ENCODE measurements around the gene SDHAF3.
"Not testable (repeated sequence)": the region's sequence is repeated elsewhere in the genome, so short reads cannot be mapped to it uniquely, and the experiment has no call there.

SDHAF3 gene

DNA sequence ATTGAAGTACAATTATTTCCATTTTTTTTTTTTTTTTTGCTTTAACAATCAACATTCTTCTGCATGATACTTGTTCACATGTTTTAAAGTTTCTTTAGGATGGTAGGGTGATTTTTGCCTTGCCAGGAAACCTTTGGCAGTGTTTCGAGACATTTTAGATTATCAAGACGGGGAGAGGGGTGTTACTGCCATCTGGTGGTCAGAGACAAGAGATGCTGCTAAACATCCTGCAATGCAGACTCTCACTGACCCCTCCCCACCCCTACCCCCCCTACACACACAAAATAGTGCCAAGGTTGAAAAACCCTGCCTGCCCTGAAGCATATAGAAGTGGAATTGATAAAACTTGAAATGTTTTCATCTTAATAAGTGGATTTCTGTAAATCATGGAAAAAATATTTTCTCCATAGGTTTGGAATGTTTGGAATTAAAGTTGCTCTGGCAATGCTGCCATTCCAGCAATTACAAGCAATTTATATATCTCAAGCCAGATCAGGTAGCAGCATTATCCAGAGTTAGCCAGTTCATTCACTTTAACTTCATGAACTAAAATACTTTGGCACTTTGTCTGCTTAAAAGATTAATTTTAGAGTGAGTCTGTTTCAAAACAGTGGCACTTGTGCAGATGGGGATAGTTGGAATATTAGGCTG lies 62.1 kb downstream of the SDHAF3 start:
- H3K4me1 ChIP-seq (ENCODE audit: control insufficient read depth, low read length), result no peaks in the 10 kb centered on the region
- H3K79me2 ChIP-seq (ENCODE audit: control insufficient read depth, low read length), result peaks cover 10% of the 10 kb centered on the region
- peaks cover 6% of the 10 kb centered on the region for H4K20me1 ChIP-seq (ENCODE audit: control insufficient read depth, insufficient read depth, low read depth, low read length)
- H3K27me3 ChIP-seq (ENCODE audit: control insufficient read depth, low read length), result no peaks in the 10 kb centered on the region
- peaks cover 25% of the 10 kb centered on the region for H3K36me3 ChIP-seq (ENCODE audit: control insufficient read depth, low read length)
- H3K9me2 ChIP-seq (replicated peaks; ENCODE audit: control insufficient read depth, low read length), result no peaks in the 10 kb centered on the region
- H3F3A ChIP-seq (ENCODE audit: control insufficient read depth, insufficient read depth), result peaks cover 2% of the 10 kb centered on the region; the same call in 1 of the 2 replicates
- H3K9me3 ChIP-seq (ENCODE audit: control insufficient read depth, insufficient read depth, low read length), result no peaks in the 10 kb centered on the region
- no peak overlapping the region for H3K4me2 ChIP-seq (ENCODE audit: low read length)
- no peak overlapping the region for H3K4me3 ChIP-seq (ENCODE audit: low read length)
- TF ChIP-seq, protein P1, sequence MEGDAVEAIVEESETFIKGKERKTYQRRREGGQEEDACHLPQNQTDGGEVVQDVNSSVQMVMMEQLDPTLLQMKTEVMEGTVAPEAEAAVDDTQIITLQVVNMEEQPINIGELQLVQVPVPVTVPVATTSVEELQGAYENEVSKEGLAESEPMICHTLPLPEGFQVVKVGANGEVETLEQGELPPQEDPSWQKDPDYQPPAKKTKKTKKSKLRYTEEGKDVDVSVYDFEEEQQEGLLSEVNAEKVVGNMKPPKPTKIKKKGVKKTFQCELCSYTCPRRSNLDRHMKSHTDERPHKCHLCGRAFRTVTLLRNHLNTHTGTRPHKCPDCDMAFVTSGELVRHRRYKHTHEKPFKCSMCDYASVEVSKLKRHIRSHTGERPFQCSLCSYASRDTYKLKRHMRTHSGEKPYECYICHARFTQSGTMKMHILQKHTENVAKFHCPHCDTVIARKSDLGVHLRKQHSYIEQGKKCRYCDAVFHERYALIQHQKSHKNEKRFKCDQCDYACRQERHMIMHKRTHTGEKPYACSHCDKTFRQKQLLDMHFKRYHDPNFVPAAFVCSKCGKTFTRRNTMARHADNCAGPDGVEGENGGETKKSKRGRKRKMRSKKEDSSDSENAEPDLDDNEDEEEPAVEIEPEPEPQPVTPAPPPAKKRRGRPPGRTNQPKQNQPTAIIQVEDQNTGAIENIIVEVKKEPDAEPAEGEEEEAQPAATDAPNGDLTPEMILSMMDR (IDR thresholded peaks at IDR 0.05; ENCODE audit: low read depth, low read length, poor library complexity, severe bottlenecking), result peak; percentile 94
- TF ChIP-seq EZH2phosphoT487 (IDR thresholded peaks at IDR 0.05; ENCODE audit: borderline replicate concordance, low read length), result no peak
- no peak overlapping the region for H3K27ac ChIP-seq (ENCODE audit: low read depth, low read length)

DNA sequence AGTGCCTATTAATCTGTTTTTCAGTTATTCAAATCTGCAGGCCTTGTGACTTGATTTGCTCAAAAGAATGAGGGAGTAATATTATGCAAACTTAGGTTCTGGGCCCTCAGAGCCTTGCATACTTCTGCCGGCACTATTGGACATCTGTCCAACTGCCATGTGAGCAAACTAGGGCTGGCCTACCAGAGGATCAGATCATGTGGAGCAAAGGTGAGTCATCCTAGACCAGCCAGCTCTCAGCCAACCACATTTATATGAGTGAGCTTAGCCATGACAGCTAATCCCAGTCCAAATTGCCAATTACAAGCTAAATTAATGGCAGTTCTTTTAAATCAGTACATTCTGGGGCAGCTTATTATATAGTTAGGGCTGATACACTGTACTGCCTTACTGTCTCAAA lies 69.6 kb downstream of the SDHAF3 start:
- Histone ChIP-seq H3K27me3 (ENCODE audit: control insufficient read depth, low read length) (no peaks in the 10 kb centered on the region), H3K27ac (ENCODE audit: low read depth, low read length) (no peak overlapping the region), H3K9me2 (replicated peaks; ENCODE audit: control insufficient read depth, low read length) (no peaks in the 10 kb centered on the region), H3K9me3 (ENCODE audit: control insufficient read depth, insufficient read depth, low read length) (no peaks in the 10 kb centered on the region), H3K4me1 (ENCODE audit: control insufficient read depth, low read length) (peaks cover 6% of the 10 kb centered on the region), H3K4me2 (ENCODE audit: low read length) (no peak overlapping the region), H3K4me3 (ENCODE audit: low read length) (no peak overlapping the region), H3K79me2 (ENCODE audit: control insufficient read depth, low read length) (no peaks in the 10 kb centered on the region), H4K20me1 (ENCODE audit: control insufficient read depth, insufficient read depth, low read depth, low read length) (no peaks in the 10 kb centered on the region), H3F3A (ENCODE audit: control insufficient read depth, insufficient read depth) (no peaks in the 10 kb centered on the region), H3K36me3 (ENCODE audit: control insufficient read depth, low read length) (peaks cover 12% of the 10 kb centered on the region)
- TF ChIP-seq EZH2phosphoT487 (IDR thresholded peaks at IDR 0.05; ENCODE audit: borderline replicate concordance, low read length), result no peak
- TF ChIP-seq, protein P1 (IDR thresholded peaks at IDR 0.05; ENCODE audit: low read depth, low read length, poor library complexity, severe bottlenecking), result no peak

DNA sequence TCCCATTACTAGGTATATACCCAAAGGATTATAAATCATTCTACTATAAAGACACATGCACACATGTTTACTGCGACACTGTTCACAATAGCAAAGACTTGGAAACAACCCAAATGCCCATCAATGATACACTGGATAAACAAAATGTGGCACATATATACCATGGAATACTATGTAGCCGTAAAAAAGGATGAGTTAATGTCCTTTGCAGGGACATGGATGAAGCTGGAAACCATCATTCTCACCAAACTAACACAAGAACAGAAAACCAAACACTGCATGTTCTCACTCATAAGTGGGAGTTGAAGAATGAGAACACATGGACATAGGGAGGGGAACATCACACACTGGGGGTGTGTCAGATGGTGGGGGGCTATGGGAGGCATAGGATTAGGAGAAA lies 78.7 kb downstream of the SDHAF3 start:
- not testable (repeated sequence) for H3K27ac ChIP-seq (ENCODE audit: low read depth, low read length); H3K4me3 ChIP-seq (ENCODE audit: low read length); H3F3A ChIP-seq (ENCODE audit: control insufficient read depth, insufficient read depth); H3K36me3 ChIP-seq (ENCODE audit: control insufficient read depth, low read length); H3K9me3 ChIP-seq (ENCODE audit: control insufficient read depth, insufficient read depth, low read length); H4K20me1 ChIP-seq (ENCODE audit: control insufficient read depth, insufficient read depth, low read depth, low read length); H3K79me2 ChIP-seq (ENCODE audit: control insufficient read depth, low read length); H3K27me3 ChIP-seq (ENCODE audit: control insufficient read depth, low read length); H3K4me1 ChIP-seq (ENCODE audit: control insufficient read depth, low read length); H3K9me2 ChIP-seq (replicated peaks; ENCODE audit: control insufficient read depth, low read length); H3K4me2 ChIP-seq (ENCODE audit: low read length)

DNA sequence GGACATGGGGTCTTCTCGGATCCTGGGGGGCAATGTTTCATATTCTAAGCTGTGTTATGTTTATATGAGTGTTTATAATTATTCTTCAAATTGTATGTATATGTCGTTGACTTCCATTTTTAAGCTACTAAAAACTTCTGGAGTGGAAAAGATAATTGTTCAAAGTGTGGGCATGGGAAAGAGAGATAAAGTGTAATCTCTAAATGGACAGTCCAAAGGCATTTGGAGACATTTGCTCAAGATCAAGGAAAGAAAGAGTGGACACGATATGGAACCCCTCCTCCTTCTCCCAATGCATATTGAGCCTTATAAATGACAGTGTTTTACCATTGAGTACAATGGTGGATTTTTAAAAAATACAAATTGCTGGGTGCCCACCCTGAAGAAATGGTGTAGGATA lies 81.1 kb downstream of the SDHAF3 start:
- Histone ChIP-seq H3K36me3 (ENCODE audit: control insufficient read depth, low read length) (no peaks in the 10 kb centered on the region), H3F3A (ENCODE audit: control insufficient read depth, insufficient read depth) (no peaks in the 10 kb centered on the region), H3K79me2 (ENCODE audit: control insufficient read depth, low read length) (no peaks in the 10 kb centered on the region), H3K4me3 (ENCODE audit: low read length) (no peak overlapping the region), H3K9me3 (ENCODE audit: control insufficient read depth, insufficient read depth, low read length) (no peaks in the 10 kb centered on the region), H3K27ac (ENCODE audit: low read depth, low read length) (no peak overlapping the region), H3K4me2 (ENCODE audit: low read length) (no peak overlapping the region), H3K4me1 (ENCODE audit: control insufficient read depth, low read length) (no peaks in the 10 kb centered on the region), H3K27me3 (ENCODE audit: control insufficient read depth, low read length) (no peaks in the 10 kb centered on the region), H3K9me2 (replicated peaks; ENCODE audit: control insufficient read depth, low read length) (no peaks in the 10 kb centered on the region), H4K20me1 (ENCODE audit: control insufficient read depth, insufficient read depth, low read depth, low read length) (no peaks in the 10 kb centered on the region)
- TF ChIP-seq EZH2phosphoT487 (IDR thresholded peaks at IDR 0.05; ENCODE audit: borderline replicate concordance, low read length), result no peak
- TF ChIP-seq, protein P1 (IDR thresholded peaks at IDR 0.05; ENCODE audit: low read depth, low read length, poor library complexity, severe bottlenecking), result no peak
